Kidney capillary endothelial cell (primary cell): Measurements from ENCODE around the gene BIRC3.
"Not testable (repeated sequence)": the region's sequence is repeated elsewhere in the genome, so short reads cannot be mapped to it uniquely, and the experiment has no call there.

Experiments
- DNase-seq: peaks from one replicate; pipeline ENCODE4 v3.0.0-alpha.2; 2018; ENCODE audit warnings: low spot score

The BIRC3 gene

GRCh38 chr11:102295045-102295444 is 22.2 kb upstream of the BIRC3 start:
- DNase-seq = no peak

DNA sequence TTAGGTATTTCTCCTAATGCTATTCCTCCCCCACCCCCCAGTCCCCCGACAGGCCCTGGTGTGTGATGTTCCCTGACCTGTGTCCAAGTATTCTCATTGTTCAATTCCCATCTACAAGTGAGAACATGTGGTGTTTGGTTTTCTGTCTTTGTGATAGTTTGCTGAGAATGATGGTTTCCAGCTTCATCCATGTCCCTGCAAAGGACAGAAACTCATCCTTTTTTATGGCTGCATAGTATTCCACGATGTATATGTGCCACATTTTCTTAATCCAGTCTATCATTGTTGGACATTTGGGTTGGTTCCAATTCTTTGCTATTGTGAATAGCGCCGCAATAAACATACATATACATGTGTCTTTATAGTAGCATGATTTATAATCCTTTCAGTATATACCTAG is 20.5 kb upstream of the BIRC3 start:
- not testable (repeated sequence) for DNase-seq

DNA sequence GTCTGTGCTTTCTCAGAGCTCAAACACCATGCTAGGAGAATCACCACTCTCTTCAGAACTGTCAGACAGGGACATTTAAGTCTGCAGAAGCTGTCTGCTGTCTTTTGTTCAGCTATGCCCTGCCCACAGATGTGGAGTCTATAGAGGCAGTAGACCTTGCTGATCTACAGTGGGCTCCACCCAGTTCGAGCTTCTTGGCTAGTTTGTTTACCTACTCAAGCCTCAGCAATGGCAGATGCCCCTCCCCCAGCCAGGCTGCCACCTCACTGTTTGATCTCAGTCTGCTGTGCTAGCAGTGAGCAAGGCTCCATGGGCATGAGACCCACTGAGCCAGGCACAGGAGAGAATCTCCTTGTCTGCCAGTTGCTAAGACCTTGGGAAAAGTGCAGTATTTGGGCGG is 16.4 kb upstream of the BIRC3 start:
- not testable (repeated sequence) for DNase-seq

DNA sequence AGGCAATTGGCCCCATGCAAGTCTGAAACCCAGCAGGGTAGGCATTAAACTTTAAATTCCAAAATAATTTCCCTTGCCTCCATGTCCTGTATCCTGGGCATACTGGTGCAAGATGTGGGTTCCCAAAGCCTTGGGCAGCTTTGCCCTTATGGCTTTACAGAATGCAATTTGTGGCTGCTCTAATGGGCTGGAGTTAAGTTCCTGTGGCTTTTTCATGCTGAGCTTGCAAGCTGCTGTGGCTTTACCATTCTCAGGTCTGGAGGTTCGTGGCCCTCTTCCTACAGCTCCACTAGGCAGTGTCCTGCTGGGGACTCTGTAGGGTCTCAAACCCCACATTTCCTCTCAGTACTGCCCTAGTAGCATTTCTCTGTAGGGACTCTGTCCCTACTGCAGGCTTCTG is 15.0 kb upstream of the BIRC3 start:
- no peak for DNase-seq

GRCh38 chr11:102304686-102305085 is 12.6 kb upstream of the BIRC3 start:
- DNase-seq = no peak

DNA sequence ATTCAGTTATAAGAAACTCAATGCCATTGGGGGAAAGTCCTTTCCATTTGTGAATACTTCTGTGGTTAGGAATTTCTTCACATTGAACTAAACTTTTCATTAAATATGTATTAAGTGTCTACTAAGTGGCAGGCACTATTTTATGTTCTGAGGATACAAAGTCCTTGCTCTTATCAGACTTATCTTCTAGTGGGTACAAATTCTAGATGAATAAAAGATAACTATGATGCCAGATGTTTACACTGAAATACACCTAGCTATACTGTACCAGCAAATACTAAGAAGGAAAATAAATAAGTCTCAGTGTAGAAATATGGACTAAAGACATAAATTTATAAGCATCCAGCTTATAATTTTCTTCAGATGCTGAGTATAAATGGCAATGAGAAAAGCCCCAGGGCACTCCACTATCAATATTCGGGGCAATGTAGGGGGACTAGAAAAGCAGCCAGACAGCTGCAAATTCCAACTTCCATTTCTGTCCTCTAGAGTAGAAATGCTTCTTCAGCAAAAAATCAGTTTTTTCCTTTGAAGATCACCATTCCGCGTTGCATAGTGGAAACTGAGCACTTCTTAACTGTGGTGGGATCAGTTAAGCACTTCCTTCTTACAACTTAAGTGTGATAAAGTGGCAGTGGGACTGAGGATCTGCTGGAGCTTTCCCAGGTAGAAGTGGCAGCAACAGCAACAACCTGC is 11.8 kb upstream of the BIRC3 start:
- DNase-seq = no peak

GRCh38 chr11:102306048-102306597 is 11.2 kb upstream of the BIRC3 start:
- DNase-seq = no peak

DNA sequence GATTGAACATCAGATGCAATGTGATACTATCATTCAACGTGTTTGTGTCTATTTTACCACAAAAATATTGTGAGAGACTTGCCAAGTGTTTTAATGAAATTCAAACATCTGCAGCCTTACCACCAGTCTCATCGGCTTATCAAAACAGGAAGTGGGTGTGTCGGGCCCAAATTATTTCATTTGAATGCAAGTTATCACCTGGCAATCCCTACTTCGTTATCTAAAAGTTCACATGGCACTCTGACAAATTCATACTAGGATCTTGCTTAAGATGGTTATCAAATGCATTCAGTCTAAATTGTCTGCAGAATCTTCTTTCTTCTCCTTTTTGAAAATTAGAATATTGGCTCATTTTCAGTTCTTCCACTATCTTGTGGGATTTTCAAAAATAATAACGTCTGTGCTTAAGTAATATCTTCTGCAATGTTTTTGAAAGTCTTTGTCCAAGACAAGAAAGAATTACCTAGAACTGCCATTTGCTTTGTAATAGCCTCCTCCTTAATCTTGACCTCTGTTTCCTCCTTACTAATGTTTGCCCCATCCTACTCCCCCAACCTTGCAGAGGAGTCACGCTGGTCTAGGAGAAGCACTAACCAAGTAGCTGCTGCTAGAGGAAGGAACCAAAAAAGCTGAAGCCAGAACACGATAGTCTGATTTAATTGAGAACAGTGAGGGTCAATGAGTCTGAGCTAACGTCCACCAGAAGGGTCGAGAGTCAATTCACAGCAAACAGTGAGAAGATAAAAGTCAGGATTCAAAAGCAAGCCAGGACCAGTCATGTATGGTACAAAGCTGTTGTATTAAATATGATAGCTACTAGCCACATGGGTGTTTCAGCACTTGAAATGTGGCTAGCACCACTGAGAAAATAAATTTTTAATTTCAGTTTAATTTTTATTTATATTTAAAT is 10.2 kb upstream of the BIRC3 start:
- no peak for DNase-seq

- DNase-seq = no peak
These were observed 9.6 kb upstream of the BIRC3 start for GRCh38 chr11:102307727-102308038.

DNA sequence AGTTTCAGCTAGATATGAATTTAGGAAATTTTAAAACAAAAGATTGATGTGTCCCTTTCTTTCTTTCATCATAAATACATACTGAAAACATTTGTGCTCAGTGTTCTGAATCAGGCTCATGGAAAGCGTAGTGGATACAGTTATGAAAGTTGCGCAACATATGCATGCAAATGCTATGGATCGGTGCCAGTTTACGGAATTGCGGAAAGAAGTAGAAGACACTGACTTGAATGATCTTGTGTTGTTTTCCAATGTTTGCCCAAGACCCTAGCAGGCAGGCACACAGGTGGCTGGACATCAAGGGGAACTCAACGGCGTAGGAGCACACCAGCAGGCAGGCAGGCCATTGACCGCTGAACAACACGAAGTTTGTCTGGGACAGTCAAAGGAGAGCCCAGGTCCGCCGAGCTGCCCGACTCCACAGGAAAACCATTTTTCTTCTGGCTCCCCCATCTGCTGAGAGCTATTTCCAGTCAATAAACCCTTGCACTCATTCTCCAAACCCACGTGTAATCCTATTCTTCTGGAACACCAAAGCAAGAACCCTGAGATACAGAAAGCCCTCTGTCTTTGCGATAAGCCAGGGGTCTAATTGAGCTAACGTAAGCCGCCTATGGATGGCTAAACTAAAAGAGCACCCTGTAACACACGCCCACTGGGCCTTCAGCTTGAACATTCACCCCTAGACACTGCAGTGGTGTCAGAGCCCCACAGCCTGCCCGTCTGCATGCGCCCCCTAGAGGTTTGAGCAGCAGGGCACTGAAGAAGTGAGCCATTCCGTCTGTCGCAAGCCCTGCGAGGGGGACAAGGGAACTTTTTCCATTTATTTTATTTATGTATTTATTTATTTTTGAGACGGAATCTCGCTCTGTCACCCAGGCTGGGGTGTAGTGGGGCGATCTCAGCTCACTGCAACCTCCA is 7.4 kb upstream of the BIRC3 start:
- DNase-seq = no peak

- no peak for DNase-seq
These were observed 4.6 kb upstream of the BIRC3 start for GRCh38 chr11:102312667-102313066.

- DNase-seq = no peak
These were observed 3.9 kb upstream of the BIRC3 start for GRCh38 chr11:102313238-102313940.

GRCh38 chr11:102314784-102315183 is 2.5 kb upstream of the BIRC3 start:
- no peak for DNase-seq

DNA sequence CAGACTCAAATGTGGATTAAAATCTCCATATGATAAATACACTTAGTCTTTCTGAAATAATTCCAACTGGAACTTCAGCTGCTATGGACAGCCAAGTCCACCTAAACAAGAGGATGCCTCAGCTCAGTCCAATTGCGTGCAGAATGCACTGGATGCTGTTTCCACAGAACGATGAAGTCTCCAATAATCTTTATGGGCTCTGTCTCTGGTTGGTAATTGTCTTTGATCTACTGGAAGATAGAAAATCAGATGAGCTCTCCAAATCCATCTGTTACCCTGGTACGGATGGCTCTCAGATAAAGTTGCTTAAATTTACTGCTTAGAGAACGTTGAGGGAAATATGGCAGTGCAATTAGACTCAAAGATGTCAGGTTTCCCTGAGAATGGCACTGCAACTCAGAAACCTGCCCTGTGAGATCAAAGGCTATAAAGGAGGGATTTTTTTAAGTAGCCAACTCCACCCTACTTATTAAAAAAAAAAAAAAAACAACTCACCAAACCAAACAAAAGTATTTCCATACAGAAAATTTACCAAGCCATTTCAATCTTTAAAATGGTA is 859 bp upstream of the BIRC3 start:
- no peak for DNase-seq

DNA sequence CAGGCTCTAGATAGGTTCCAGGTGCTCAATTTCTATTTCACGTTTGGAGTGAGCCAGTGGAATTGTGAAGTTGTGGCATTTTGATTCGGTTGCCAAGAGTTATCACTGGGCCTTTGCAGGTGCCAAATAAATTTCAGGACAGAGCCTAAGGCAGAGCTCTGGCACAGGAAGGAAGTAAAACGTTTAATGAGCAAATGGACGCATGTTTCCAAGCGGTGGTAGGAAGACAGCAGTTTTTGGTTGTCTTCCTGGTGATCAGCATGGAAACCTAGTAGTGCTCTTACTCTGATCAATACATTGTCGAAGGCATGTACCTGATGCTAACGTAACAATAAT is 452 bp downstream of the BIRC3 start:
- no peak for DNase-seq

- no peak for DNase-seq
These were observed 1.2 kb downstream of the BIRC3 start for GRCh38 chr11:102318469-102318868.

DNA sequence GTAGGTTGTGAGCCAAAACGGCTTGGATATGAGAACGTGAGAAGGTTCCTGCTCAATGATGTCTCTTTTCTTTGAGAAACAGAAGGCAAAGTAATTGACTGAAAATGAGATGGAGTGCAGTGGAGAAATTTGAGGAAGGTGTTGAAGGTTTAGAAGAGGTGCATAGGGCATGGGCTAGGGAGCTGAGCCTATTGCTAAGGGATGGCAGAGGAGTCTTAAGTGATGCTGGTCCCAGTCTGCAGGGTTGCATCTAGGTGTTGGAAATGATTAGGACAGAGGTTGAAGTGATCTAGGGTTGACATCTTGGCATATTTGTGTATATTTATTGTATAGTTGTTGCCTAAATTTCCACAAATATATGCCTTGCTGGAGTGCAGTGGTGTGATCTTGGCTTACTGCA is 2.3 kb downstream of the BIRC3 start:
- DNase-seq = no peak

DNA sequence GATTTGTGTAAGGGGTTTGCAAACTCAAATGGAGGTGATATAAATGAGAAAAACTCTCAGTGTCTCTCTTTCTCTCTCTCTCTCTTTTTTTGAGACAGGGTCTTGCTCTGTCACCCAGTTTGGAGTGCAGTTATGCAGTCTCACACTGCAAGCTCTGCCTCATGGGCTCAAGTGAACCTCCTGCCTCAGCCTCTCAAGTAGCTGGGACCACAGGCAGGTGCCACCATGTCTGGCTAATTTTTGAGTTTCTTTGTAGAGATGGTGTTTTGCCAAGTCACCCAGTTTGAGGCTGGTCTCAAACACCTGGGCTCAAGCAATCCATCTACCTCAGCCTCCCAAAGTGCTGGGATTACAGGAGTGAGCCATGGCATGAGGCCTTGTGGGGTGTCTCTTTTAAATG is 2.9 kb downstream of the BIRC3 start:
- no peak for DNase-seq

DNA sequence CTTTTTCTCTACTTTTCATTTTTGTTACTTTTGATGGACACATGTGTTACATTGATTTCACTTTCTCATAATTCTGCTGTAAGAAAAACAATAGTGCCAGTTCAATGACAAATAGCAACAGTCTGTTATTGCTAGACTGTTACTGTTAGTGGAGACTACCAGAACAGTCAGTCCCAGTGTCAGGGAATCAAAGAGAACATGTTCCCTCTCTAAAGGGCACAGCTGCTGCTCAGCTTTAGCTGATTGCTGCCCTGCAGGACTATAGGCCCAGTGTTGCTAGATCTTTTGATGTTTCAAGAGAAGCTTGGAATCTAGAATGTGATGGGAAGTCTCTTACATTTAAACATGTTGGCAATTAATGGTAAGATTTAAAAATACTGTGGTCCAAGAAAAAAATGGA is 3.4 kb downstream of the BIRC3 start:
- DNase-seq = no peak

GRCh38 chr11:102322560-102322959 is 5.3 kb downstream of the BIRC3 start:
- no peak for DNase-seq

GRCh38 chr11:102323542-102324251 is 6.4 kb downstream of the BIRC3 start:
- DNase-seq = no peak
